Measurements from ENCODE around the gene PTPN1.
"Not testable (repeated sequence)": the region's sequence is repeated elsewhere in the genome, so short reads cannot be mapped to it uniquely, and the experiment has no call there.

Gene PTPN1

DNA sequence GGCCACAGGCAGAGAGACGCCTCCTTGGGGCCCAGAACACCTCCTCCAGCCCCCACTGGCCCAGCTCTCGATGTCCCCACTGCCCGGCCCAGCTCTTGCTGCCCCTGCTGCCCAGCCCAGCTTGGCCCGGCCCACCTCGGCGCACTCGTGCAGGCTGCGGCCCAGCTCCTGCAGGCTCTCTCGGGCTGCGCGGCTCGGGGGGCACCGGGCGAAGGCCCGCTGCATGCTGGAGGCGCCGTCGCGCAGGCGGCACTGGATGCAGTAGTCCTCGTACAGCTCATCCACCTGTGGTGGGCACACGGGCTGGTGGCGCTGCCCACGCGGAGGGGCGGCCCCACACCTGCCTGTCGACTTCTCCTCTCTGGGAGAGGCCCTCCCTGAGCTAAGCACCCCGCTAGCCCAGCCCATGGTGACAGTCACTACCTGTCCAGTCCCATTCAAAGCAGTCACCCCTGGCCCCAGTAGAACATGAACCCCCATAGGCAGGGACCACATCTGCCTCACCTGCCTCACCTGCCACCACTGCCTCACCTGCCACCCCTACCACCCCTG lies 99.3 kb downstream of the PTPN1 start:
- TF ChIP-seq POLR2A (IDR thresholded peaks at IDR 0.05; ENCODE audit: low read depth, low read length), result no peak
- no peak for TF ChIP-seq SPI1 (IDR thresholded peaks at IDR 0.05; ENCODE audit: low read depth, low read length)
- TF ChIP-seq POU2F2 (IDR thresholded peaks at IDR 0.05; ENCODE audit: low read depth, low read length), result no peak
- TF ChIP-seq TAF1 (IDR thresholded peaks at IDR 0.05; ENCODE audit: low read depth, low read length), result no peak
- no peak for TF ChIP-seq PAX5 (IDR thresholded peaks at IDR 0.05; ENCODE audit: insufficient read depth, low read length, severe bottlenecking)
- no peak for TF ChIP-seq POLR2AphosphoS5 (IDR thresholded peaks at IDR 0.05; ENCODE audit: low read depth, low read length)
- FAIRE-seq, result no peak
- DNase-seq (ENCODE audit: insufficient read length, low spot score), result no peak

DNA sequence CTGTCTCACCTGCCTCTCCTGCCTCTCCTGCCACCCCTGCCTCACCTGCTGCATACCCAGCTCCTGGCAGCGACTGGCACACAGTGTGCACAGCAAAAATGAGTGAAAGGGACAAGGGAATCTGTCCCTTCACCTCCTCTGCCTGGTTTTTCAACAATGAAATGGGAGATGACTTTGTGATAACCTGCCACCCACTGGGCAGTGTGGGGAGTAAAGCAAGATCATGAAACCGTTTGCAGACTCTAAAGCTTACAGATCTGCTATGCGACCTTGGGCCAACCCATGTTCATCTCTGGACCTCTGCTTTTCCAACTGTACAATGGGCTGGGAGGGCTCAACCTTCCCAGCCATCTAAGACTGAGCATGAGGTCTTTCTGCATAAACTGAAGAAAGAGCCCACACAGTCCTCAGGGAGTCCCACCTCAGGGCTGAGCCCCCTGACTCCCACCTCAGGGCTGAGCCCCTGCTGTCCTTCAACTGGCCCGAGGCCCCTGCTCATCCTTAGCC lies 100.1 kb downstream of the PTPN1 start:
- no peak for DNase-seq (ENCODE audit: insufficient read length, low spot score)
- no peak for FAIRE-seq
- no peak for TF ChIP-seq TAF1 (IDR thresholded peaks at IDR 0.05; ENCODE audit: low read depth, low read length)
- TF ChIP-seq POLR2A (IDR thresholded peaks at IDR 0.05; ENCODE audit: low read depth, low read length), result no peak

DNA sequence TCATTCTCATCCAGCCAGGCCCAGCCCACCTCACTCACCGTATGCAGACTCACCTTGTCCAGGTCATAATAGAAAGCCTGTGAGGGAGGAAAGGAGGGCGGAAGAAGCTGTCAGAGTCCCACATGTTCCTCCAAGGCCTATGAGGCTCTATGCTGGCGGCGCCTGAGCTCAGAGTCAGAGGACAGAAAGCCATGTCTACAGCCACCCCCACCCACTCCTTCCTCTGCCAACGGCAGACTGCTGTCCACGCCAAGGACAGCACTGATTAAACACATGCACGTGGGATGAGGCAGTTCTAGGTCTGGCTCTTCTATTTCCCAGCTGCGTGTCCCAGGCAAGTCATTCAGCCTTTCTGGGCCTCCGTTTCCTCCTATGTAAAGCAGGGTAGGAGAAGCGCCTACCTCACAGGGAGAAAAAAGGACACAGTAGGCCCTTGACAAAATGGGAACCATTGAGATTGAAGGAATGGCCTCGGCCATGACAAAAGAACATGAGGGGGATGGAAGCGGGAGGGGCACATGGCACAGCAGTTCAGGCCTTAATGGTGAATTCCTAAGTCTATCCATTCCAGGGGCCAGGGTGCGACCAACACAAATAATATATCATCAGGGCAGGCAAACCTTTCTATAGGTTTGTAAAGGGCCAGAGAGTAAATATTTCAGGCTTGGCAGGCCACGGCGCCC lies 101.1 kb downstream of the PTPN1 start:
- TF ChIP-seq POU2F2 (IDR thresholded peaks at IDR 0.05; ENCODE audit: low read depth, low read length) (no peak), PAX5 (IDR thresholded peaks at IDR 0.05; ENCODE audit: insufficient read depth, low read length, severe bottlenecking) (no peak), SPI1 (IDR thresholded peaks at IDR 0.05; ENCODE audit: low read depth, low read length) (no peak), TAF1 (IDR thresholded peaks at IDR 0.05; ENCODE audit: low read depth, low read length) (no peak), POLR2AphosphoS5 (IDR thresholded peaks at IDR 0.05; ENCODE audit: low read depth, low read length) (no peak), POLR2A (IDR thresholded peaks at IDR 0.05; ENCODE audit: low read depth, low read length) (no peak)
- FAIRE-seq, result no peak

DNA sequence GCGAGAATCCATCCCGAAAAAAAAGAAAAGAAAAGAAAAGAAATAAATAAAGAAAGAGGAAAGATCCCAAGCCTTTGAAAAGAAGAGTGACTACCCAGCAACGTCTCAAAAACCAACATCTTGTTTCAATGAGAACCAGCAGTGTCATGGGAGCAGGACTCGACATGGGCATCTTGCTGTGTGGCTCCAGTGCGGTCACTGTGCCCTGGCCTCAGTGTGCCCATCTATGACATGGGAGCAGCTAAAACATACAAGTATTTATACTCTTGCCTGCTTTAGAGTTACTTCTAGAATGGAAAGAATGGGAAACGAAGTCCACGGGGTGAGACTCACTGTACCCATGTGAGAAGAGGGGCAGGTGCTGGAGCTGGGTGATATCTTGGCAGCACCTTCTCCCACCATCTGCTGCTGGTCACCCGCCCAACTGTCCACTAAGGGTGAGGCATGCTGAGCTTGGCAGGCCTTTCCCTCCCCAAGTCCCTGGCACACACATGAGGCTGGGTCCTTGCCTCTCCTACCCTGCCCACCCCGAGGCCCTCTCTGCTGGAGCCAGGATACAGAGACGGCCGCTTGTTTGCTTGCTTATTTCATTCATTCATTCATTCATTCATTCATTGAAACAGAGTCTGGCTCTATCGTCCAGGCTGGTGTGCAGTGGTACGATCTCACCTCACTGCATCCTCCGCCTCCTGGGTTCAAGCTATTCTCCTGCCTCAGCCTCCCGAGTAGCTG lies 103.4 kb downstream of the PTPN1 start:
- DNase-seq (ENCODE audit: insufficient read length, low spot score) (no peak), FAIRE-seq (no peak)
- TF ChIP-seq POU2F2 (IDR thresholded peaks at IDR 0.05; ENCODE audit: low read depth, low read length) (no peak), POLR2A (IDR thresholded peaks at IDR 0.05; ENCODE audit: low read depth, low read length) (no peak), SPI1 (IDR thresholded peaks at IDR 0.05; ENCODE audit: low read depth, low read length) (no peak)

More for the DNA sequence above, 101.1 kb downstream of the PTPN1 start:
- no peak for DNase-seq (ENCODE audit: insufficient read length, low spot score)

DNA sequence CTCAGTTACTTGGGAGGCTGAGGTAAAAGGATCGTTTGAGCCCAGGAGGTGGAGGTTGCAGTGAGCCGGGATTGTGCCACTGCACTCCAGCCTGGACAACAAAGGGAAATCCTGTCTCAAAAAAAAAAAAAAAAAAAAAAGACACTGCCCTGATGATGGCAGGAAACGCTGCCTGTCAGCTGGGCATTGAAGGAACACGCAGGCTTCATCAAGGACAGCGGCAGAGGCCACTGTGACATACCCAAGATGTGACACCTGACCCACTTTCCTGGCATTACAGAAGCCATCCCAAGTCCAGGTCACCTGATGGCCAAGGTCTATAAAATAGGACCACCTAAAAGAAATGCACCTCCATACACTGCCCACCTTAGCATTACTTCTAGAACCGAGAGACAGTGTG lies 105.2 kb downstream of the PTPN1 start:
- no peak for FAIRE-seq
- TF ChIP-seq POU2F2 (IDR thresholded peaks at IDR 0.05; ENCODE audit: low read depth, low read length) (no peak), TAF1 (IDR thresholded peaks at IDR 0.05; ENCODE audit: low read depth, low read length) (no peak), POLR2A (IDR thresholded peaks at IDR 0.05; ENCODE audit: low read depth, low read length) (no peak), PAX5 (IDR thresholded peaks at IDR 0.05; ENCODE audit: insufficient read depth, low read length, severe bottlenecking) (no peak), POLR2AphosphoS5 (IDR thresholded peaks at IDR 0.05; ENCODE audit: low read depth, low read length) (no peak), SPI1 (IDR thresholded peaks at IDR 0.05; ENCODE audit: low read depth, low read length) (no peak)
- no peak for DNase-seq (ENCODE audit: insufficient read length, low spot score)

DNA sequence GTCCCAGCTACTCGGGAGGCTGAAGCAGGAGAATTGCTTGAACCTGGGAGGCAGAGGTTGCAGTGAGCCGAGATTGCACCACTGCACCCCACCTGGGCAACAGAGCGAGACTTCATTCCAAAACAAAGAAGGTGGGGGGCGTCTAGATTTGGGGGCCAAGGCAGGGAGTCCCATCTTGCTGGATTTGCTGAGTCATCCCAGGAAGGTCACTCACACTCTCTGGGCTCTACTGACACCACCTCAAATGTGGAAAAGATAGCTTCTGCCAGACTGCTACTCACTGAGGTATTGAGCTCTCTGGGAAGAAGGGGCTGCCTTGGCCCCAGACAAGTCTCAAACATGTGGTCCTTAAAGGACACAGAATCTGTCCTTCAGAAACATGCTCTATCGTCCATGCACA lies 106.8 kb downstream of the PTPN1 start:
- FAIRE-seq, result no peak
- TF ChIP-seq SPI1 (IDR thresholded peaks at IDR 0.05; ENCODE audit: low read depth, low read length), result no peak
- TF ChIP-seq POLR2AphosphoS5 (IDR thresholded peaks at IDR 0.05; ENCODE audit: low read depth, low read length), result no peak
- no peak for TF ChIP-seq PAX5 (IDR thresholded peaks at IDR 0.05; ENCODE audit: insufficient read depth, low read length, severe bottlenecking)
- no peak for TF ChIP-seq POU2F2 (IDR thresholded peaks at IDR 0.05; ENCODE audit: low read depth, low read length)
- no peak for TF ChIP-seq TAF1 (IDR thresholded peaks at IDR 0.05; ENCODE audit: low read depth, low read length)
- no peak for DNase-seq (ENCODE audit: insufficient read length, low spot score)

DNA sequence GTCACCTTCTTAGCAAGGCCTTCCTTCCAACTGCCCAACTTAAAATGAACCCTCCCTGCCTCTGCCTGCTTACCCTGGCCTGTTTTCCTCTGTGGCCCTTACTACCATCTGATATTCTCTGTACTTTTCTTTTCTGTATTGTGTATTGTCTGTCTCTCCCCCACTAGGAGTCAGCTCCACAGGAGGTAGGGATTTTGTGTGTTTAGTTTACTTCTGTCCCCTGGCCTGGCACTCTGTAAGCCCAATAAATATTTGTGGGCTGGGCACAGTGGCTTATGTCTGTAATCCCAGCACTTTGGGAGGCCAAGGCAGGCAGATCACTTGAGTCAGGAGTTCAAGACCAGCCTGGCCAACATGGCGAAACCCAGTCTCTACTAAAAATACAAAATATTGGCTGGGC lies 108.4 kb downstream of the PTPN1 start:
- no peak for FAIRE-seq
- no peak for DNase-seq (ENCODE audit: insufficient read length, low spot score)
- no peak for TF ChIP-seq SPI1 (IDR thresholded peaks at IDR 0.05; ENCODE audit: low read depth, low read length)
- TF ChIP-seq PAX5 (IDR thresholded peaks at IDR 0.05; ENCODE audit: insufficient read depth, low read length, severe bottlenecking), result no peak

DNA sequence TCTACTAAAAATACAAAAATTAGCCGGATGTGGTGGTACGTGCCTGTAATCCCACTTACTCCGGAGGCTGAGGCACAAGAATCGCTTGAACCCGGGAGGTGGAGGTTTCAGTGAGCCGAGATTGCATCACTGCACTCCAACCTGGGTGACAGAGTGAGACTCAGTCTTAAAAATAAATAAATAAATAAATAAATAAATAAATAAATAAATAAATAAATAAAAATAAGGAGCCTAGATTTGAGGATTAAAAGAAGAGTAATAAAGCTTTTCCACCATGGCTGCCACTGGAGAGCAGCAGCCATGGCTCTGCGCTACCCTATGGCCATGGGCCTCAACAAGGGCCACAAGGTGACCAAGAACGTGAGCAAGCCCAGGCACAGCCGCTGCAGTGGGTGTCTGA lies 110.3 kb downstream of the PTPN1 start:
- not testable (repeated sequence) for FAIRE-seq; DNase-seq (ENCODE audit: insufficient read length, low spot score)

DNA sequence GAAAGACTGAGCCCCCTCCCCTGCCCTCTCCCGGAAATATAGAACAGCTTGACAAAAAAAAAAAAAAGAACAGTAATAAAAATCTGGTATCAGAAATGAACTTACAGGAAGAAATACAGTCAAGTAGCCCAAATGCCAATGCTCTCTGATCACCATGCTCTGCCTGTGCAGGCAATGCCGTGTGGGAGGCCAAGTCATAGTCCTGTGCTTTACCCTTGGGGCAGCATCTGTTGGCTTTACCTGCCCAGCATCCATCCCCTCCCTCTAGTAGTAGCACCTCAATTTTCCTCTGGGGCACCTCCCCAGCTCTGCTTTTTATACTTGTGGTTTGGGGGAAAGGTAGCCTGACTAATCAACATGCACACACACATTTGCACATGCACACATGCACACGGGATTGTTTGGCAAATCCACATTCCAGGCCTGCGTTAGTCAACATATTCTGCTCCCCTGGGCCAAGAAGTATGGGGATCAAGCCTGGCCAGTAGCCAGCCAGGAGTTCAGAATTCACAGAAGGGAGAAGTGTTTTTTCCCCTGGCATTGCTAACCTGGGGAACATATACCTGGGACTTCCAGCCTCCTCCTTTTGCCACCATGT lies 111.0 kb downstream of the PTPN1 start:
- DNase-seq (ENCODE audit: insufficient read length, low spot score) (no peak), FAIRE-seq (no peak)
- TF ChIP-seq SPI1 (IDR thresholded peaks at IDR 0.05; ENCODE audit: low read depth, low read length) (no peak), PAX5 (IDR thresholded peaks at IDR 0.05; ENCODE audit: insufficient read depth, low read length, severe bottlenecking) (no peak), TAF1 (IDR thresholded peaks at IDR 0.05; ENCODE audit: low read depth, low read length) (no peak), POU2F2 (IDR thresholded peaks at IDR 0.05; ENCODE audit: low read depth, low read length) (no peak), POLR2A (IDR thresholded peaks at IDR 0.05; ENCODE audit: low read depth, low read length) (no peak), POLR2AphosphoS5 (IDR thresholded peaks at IDR 0.05; ENCODE audit: low read depth, low read length) (no peak)
